ENCODE measurements around the gene CBFA2T3.

DNA sequence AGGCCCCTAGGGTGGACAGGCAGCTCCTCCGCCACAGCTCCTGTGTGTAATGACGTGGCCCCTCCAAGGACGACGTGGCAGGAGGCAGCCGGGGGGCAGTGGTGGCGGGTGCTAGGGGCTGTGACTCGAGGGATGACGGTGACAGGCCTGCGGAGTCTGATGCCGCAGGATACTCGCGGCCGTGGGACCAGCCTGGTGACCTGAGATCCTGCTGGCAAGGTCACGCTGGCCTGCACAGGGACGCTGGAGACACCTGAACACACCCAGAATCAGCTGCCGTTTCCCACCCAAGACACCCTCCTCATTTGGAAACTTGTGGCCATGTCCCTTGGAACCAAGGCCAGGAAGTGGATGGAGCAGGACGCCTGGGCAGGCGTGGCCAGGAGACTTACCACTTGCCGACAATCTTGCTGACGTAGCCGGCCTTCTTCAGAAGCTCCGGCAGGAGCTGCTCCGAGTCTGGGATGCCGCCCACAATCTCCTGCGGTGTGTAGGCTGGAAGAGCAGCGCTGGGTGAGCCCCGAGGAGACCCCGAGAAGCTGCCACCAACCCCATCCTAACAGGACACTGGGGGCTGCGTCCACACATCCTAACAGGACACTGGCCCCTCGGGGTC lies 136.3 kb downstream of the CBFA2T3 start:
- TF ChIP-seq POLR2A (IDR thresholded peaks at IDR 0.05) = no peak
- TF ChIP-seq, protein P1, sequence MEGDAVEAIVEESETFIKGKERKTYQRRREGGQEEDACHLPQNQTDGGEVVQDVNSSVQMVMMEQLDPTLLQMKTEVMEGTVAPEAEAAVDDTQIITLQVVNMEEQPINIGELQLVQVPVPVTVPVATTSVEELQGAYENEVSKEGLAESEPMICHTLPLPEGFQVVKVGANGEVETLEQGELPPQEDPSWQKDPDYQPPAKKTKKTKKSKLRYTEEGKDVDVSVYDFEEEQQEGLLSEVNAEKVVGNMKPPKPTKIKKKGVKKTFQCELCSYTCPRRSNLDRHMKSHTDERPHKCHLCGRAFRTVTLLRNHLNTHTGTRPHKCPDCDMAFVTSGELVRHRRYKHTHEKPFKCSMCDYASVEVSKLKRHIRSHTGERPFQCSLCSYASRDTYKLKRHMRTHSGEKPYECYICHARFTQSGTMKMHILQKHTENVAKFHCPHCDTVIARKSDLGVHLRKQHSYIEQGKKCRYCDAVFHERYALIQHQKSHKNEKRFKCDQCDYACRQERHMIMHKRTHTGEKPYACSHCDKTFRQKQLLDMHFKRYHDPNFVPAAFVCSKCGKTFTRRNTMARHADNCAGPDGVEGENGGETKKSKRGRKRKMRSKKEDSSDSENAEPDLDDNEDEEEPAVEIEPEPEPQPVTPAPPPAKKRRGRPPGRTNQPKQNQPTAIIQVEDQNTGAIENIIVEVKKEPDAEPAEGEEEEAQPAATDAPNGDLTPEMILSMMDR (IDR thresholded peaks at IDR 0.05 in 8 of 11, conservative IDR thresholded peaks at IDR 0.05 in 3 of 11) = no peak
- TF ChIP-seq POLR2AphosphoS5 (IDR thresholded peaks at IDR 0.05) = no peak

Data from spleen (tissue), 7 donors.